Measurements from ENCODE around the gene NAP1L4. TPM values are rescaled to one million over a fixed set of nuclear protein-coding genes. Genes with fewer than 3 reads are reported as not detected.

The NAP1L4 gene
- total and polyA plus RNA-seq, 2 of the 8 experiments (the other 6 are each of a cell fraction or from before 2014, with no cell fraction given) = 75.8 to 194 TPM

- no peak overlapping the region for H2BK20ac ChIP-seq (ENCODE audit: low read length)
- no peak overlapping the region for H3K27ac ChIP-seq (ENCODE audit: low read depth, low read length)
- H2BK15ac ChIP-seq (ENCODE audit: low read length) = no peak overlapping the region
- H3K4me1 ChIP-seq (replicated peaks in 1 of 4; ENCODE audit: control insufficient read depth in 3 of 4, insufficient read depth in 4 of 4, low read length in 3 of 4) = peaks cover 0 to 19% (median 8%) of the 10 kb centered on the region in 4 experiments; a peak in 4 of 7 replicates
- no peak overlapping the region for H3K18ac ChIP-seq (ENCODE audit: extremely low read depth, low read length)
- H2BK12ac ChIP-seq (ENCODE audit: low read depth, low read length) = no peak overlapping the region
- ChIA-PET POLR2A (ENCODE audit: partially characterized antibody) (no interaction called here), CTCF (ENCODE audit: partially characterized antibody) (interaction anchor here (0.6 to 1.6 kb wide), 5 partner anchors 17 to 377 kb away, joined by 3 to 5 read pairs (median 3); no protein-coding TSS in a partner anchor)
- H3K14ac ChIP-seq (ENCODE audit: insufficient read length) = no peak overlapping the region
- no peak overlapping the region for H2BK5ac ChIP-seq (ENCODE audit: low read depth, low read length)
- FAIRE-seq (no peak), DNase-seq (ENCODE audit: low read depth in 1 of 2, low spot score in 2 of 2) (no peak)
- no peak overlapping the region for H2AK5ac ChIP-seq (ENCODE audit: low read depth, low read length)
- no peaks in the 10 kb centered on the region; a peak in 1 of 7 replicates for H3K27me3 ChIP-seq (replicated peaks in 1 of 4; ENCODE audit: control insufficient read depth in 3 of 4, extremely low read depth in 1 of 4, insufficient read depth in 3 of 4, low read length in 3 of 4)
- no peak overlapping the region for H4K5ac ChIP-seq (ENCODE audit: insufficient read length, low read depth, low read length)
- 64% methylated on average over 23 of the region's 78 CpGs; no CpG with 5 or more reads in 1 of the 2 experiments for WGBS, 2 experiments (ENCODE audit: extremely low coverage in 1 of 2, insufficient coverage in 1 of 2, insufficient read length in 1 of 2, insufficient replicate concordance in 2 of 2, low coverage in 1 of 2, low lambda C conversion rate in 2 of 2, missing lambda C conversion rate in 1 of 2)
- no peaks in the 10 kb centered on the region for H3K79me2 ChIP-seq (ENCODE audit: control insufficient read depth in 1 of 2, insufficient read depth in 2 of 2, low read length in 2 of 2)
- H3K23me2 ChIP-seq (ENCODE audit: low read depth, low read length) = no peaks in the 10 kb centered on the region
- no peaks in the 10 kb centered on the region for H3K9me3 ChIP-seq (ENCODE audit: insufficient read depth in 2 of 2, low read depth in 1 of 2, low read length in 1 of 2)
- no peaks in the 10 kb centered on the region for H3K36me3 ChIP-seq (ENCODE audit: control insufficient read depth in 2 of 4, insufficient read depth in 4 of 4, low read length in 3 of 4)
- H3K23ac ChIP-seq (ENCODE audit: insufficient read length) = no peak overlapping the region
- no peak overlapping the region for H3K56ac ChIP-seq (replicated peaks; ENCODE audit: insufficient read length, low read depth, low read length)
- H2BK120ac ChIP-seq (replicated peaks; ENCODE audit: low read depth, low read length) = no peak overlapping the region
- H3K9ac ChIP-seq (replicated peaks in 1 of 4; ENCODE audit: extremely low read depth in 1 of 4, low read depth in 3 of 4, low read length in 3 of 4) = no peak overlapping the region
- peak overlapping the region in 1 of 4 experiments; percentile 46; a peak in 2 of 8 replicates for H3K4me3 ChIP-seq (ENCODE audit: extremely low read depth in 1 of 4, insufficient read depth in 2 of 4, low read depth in 3 of 4, low read length in 4 of 4)
- H2AFZ ChIP-seq (ENCODE audit: low read length) = no peak overlapping the region
- no peak overlapping the region for H3K4ac ChIP-seq (replicated peaks; ENCODE audit: insufficient read length, low read depth, low read length)
- H4K20me1 ChIP-seq (replicated peaks in 1 of 2; ENCODE audit: control insufficient read depth in 1 of 2, insufficient read depth in 2 of 2, low read length in 2 of 2) = peaks cover 0 to 2% of the 10 kb centered on the region in 2 experiments
- no peaks in the 10 kb centered on the region for H3K79me1 ChIP-seq (ENCODE audit: low read depth, low read length)
- TF ChIP-seq, protein P1, sequence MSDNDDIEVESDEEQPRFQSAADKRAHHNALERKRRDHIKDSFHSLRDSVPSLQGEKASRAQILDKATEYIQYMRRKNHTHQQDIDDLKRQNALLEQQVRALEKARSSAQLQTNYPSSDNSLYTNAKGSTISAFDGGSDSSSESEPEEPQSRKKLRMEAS (IDR thresholded peaks at IDR 0.05) = no peak
- no peak for TF ChIP-seq SUZ12 (IDR thresholded peaks at IDR 0.05; ENCODE audit: low read length)
- TF ChIP-seq CHD2 (IDR thresholded peaks at IDR 0.05; ENCODE audit: low read length) = no peak
- no peak for TF ChIP-seq SP4 (IDR thresholded peaks at IDR 0.05; ENCODE audit: low read length)
- TF ChIP-seq KDM5A (IDR thresholded peaks at IDR 0.05; ENCODE audit: low read length) = no peak
- no peak for TF ChIP-seq EGR1 (IDR thresholded peaks at IDR 0.05; ENCODE audit: borderline replicate concordance, low read depth, low read length)
- TF ChIP-seq CREB1 (IDR thresholded peaks at IDR 0.05) = no peak
- no peak for TF ChIP-seq TAF1 (IDR thresholded peaks at IDR 0.05; ENCODE audit: low read depth, low read length)
- H4K91ac ChIP-seq (replicated peaks; ENCODE audit: insufficient read length, low read length) = no peak overlapping the region
- H4K8ac ChIP-seq (ENCODE audit: extremely low read depth, insufficient read depth, low read length) = no peak overlapping the region
- H3K4me2 ChIP-seq (ENCODE audit: insufficient read depth in 1 of 2, low read depth in 2 of 2, low read length in 2 of 2) = peak overlapping the region in 1 of 2 experiments; percentile 38; a peak in 2 of 4 replicates
These were observed 82.8 kb downstream of the NAP1L4 start for GRCh38 chr11:2909133-2909902.

Data from H1 (cell line).